Pancreas (tissue), 8 donors: Measurements from ENCODE around the gene XPO5. TPM values are rescaled to one million over a fixed set of nuclear protein-coding genes. Genes with fewer than 3 reads are reported as not detected.

ENCODE experiments used
- polyA plus RNA-seq, 2 donors: library from polyadenylated mRNA; stranded (reverse); fragments of 200-250 nt; gene quantifications; one replicate each; pipeline ENCODE4 v1.2.3, GENCODE V29; 2013
- total RNA-seq, 6 donors: library from RNA; stranded (reverse); fragmentation: NEBNext Ultra II Directional in 4 of 6; extraction: Animal tissue kit (Norgen Biotek cat#: 25700) in 4 of 6; gene quantifications; one replicate each; pipeline versions ENCODE4 v1.2.1 to v1.2.4, GENCODE V29; 2021 to 2023
- donor health status: healthy with polysubstance abuse.
- donor health status: DM: no; HTN: no; CAD: no; lungs with moderate emphysema.
- donor health status: DM: no; HTN: no; CAD: no.
- donor health status: Bipolar disorder and iron deficiency.
- donor health status: DM: yes; HTN: yes; CAD: no.
- donor health status: DM: no; HTN: no; CAD: no.
- donor health status: DM: no; HTN: no; CAD: no.
- donor health status: DM: yes; HTN: yes; CAD: no.

The XPO5 gene
- total and polyA plus RNA-seq, 8 donors, result 13.6 to 25.7 (median 20.6) TPM

Other genes starting within 250 kb of the XPO5 start
- gene ZNF318, start 206.4 kb downstream of the XPO5 start, total RNA-seq, result 10 to 100 TPM in 2 of 6 donors, 1 to 10 TPM in 4; 6.2 to 13.0 (median 8.7) TPM
- gene ZNF318, start 206.4 kb downstream of the XPO5 start, polyA plus RNA-seq, result 1 to 10 TPM; 6.2 to 9.4 TPM
- gene ABCC10, start 148.5 kb downstream of the XPO5 start, total RNA-seq, result 10 to 100 TPM; 14.0 to 21.8 (median 18.3) TPM
- gene ABCC10, start 148.5 kb downstream of the XPO5 start, polyA plus RNA-seq, result 10 to 100 TPM; 40.1 to 54.8 TPM
- gene DLK2, start 120.5 kb downstream of the XPO5 start, total RNA-seq, result 1 to 10 TPM in 1 of 6 donors, under 1 TPM in 3, not detected in 2; 0.22 to 1.1 (median 0.34) TPM
- under 1 TPM; 0.26 to 0.30 TPM for gene DLK2, start 120.5 kb downstream of the XPO5 start, polyA plus RNA-seq
- 10 to 100 TPM; 12.9 to 26.7 (median 15.4) TPM for gene TJAP1, start 98.5 kb downstream of the XPO5 start, total RNA-seq
- 10 to 100 TPM; 43.9 to 44.5 TPM for gene TJAP1, start 98.5 kb downstream of the XPO5 start, polyA plus RNA-seq
- 1 to 10 TPM in 1 of 6 donors, under 1 TPM in 5; 0.60 to 1.1 (median 0.82) TPM for gene LRRC73, start 65.7 kb downstream of the XPO5 start, total RNA-seq
- gene LRRC73, start 65.7 kb downstream of the XPO5 start, polyA plus RNA-seq, result 1 to 10 TPM in 1 of 2 donors, under 1 TPM in 1; 0.38 to 1.5 TPM
- gene YIPF3, start 59.1 kb downstream of the XPO5 start, total RNA-seq, result 10 to 100 TPM; 60.6 to 81.1 (median 69.7) TPM
- 10 to 100 TPM; 60.3 to 92.2 TPM for gene YIPF3, start 59.1 kb downstream of the XPO5 start, polyA plus RNA-seq
- gene POLR1C, start 58.9 kb downstream of the XPO5 start, total RNA-seq, result 10 to 100 TPM; 10.2 to 20.9 (median 18.8) TPM
- gene POLR1C, start 58.9 kb downstream of the XPO5 start, polyA plus RNA-seq, result 10 to 100 TPM; 15.7 to 31.3 TPM
- 10 to 100 TPM in 2 of 6 donors, 1 to 10 TPM in 4; 6.1 to 12.6 (median 9.0) TPM for gene POLH, start 147 bp upstream of the XPO5 start, total RNA-seq
- 1 to 10 TPM; 1.9 to 2.2 TPM for gene POLH, start 147 bp upstream of the XPO5 start, polyA plus RNA-seq
- gene GTPBP2, start 53.2 kb upstream of the XPO5 start, total RNA-seq, result 10 to 100 TPM; 23.6 to 57.5 (median 29.8) TPM
- 10 to 100 TPM; 53.0 to 63.0 TPM for gene GTPBP2, start 53.2 kb upstream of the XPO5 start, polyA plus RNA-seq
- 10 to 100 TPM in 4 of 6 donors, 1 to 10 TPM in 2; 6.5 to 11.8 (median 10.1) TPM for gene MAD2L1BP, start 59.8 kb upstream of the XPO5 start, total RNA-seq
- gene MAD2L1BP, start 59.8 kb upstream of the XPO5 start, polyA plus RNA-seq, result 10 to 100 TPM in 1 of 2 donors, 1 to 10 TPM in 1; 9.1 to 18.6 TPM
- under 1 TPM in 3 of 6 donors, not detected in 3; 0.06 to 0.16 (median 0.12) TPM for gene RSPH9, start 69.0 kb upstream of the XPO5 start, total RNA-seq
- 1 to 10 TPM in 1 of 2 donors, under 1 TPM in 1; 0.08 to 1.1 TPM for gene RSPH9, start 69.0 kb upstream of the XPO5 start, polyA plus RNA-seq
- gene MRPS18A, start 111.8 kb upstream of the XPO5 start, total RNA-seq, result 10 to 100 TPM; 10.9 to 18.2 (median 14.3) TPM
- 10 to 100 TPM; 19.2 to 24.6 TPM for gene MRPS18A, start 111.8 kb upstream of the XPO5 start, polyA plus RNA-seq
- gene VEGFA, start 194.2 kb upstream of the XPO5 start, total RNA-seq, result 100 to 1,000 TPM in 1 of 6 donors, 10 to 100 TPM in 5; 55.2 to 127 (median 90.0) TPM
- 100 to 1,000 TPM; 158 to 206 TPM for gene VEGFA, start 194.2 kb upstream of the XPO5 start, polyA plus RNA-seq